GM19193 (cell line): ENCODE measurements around the gene PRDM8.

Experiments
- POLR2A ChIP-seq: IDR thresholded peaks from 4 replicates; pipeline ENCODE4 v1.6.1; 2011; ENCODE audit not compliant: insufficient read depth, insufficient read length; ENCODE audit errors: extremely low read depth

PRDM8 gene

GRCh38 chr4:80207172-80207583 lies 9.9 kb downstream of the PRDM8 start:
- TF ChIP-seq POLR2A, result no peak

- no peak for TF ChIP-seq POLR2A
Observed at GRCh38 chr4:80207664-80208063, 10.4 kb downstream of the PRDM8 start.

GRCh38 chr4:80208610-80209339 lies 11.5 kb downstream of the PRDM8 start:
- TF ChIP-seq POLR2A, result no peak

- no peak for TF ChIP-seq POLR2A
Observed at GRCh38 chr4:80209340-80209701, 12.0 kb downstream of the PRDM8 start.

- TF ChIP-seq POLR2A, result no peak
Observed at GRCh38 chr4:80210549-80210948, 13.2 kb downstream of the PRDM8 start.

GRCh38 chr4:80213117-80213815 lies 16.0 kb downstream of the PRDM8 start:
- TF ChIP-seq POLR2A, result no peak

GRCh38 chr4:80215449-80216052 lies 18.2 kb downstream of the PRDM8 start:
- TF ChIP-seq POLR2A, result no peak

- no peak for TF ChIP-seq POLR2A
Observed at GRCh38 chr4:80216100-80216761, 18.9 kb downstream of the PRDM8 start.

- no peak for TF ChIP-seq POLR2A
Observed at GRCh38 chr4:80219301-80220025, 22.2 kb downstream of the PRDM8 start.

- TF ChIP-seq POLR2A, result no peak
Observed at GRCh38 chr4:80220711-80221110, 23.4 kb downstream of the PRDM8 start.

GRCh38 chr4:80221161-80221560 lies 23.9 kb downstream of the PRDM8 start:
- TF ChIP-seq POLR2A, result no peak

GRCh38 chr4:80225595-80225994 lies 28.3 kb downstream of the PRDM8 start:
- TF ChIP-seq POLR2A, result no peak

- no peak for TF ChIP-seq POLR2A
Observed at GRCh38 chr4:80226094-80226493, 28.8 kb downstream of the PRDM8 start.

- no peak for TF ChIP-seq POLR2A
Observed at GRCh38 chr4:80228460-80228859, 31.2 kb downstream of the PRDM8 start.

- no peak for TF ChIP-seq POLR2A
Observed at GRCh38 chr4:80229128-80229527, 31.8 kb downstream of the PRDM8 start.
